Adrenal gland (tissue), 5 donors: ENCODE results near the gene NUP133.

Source experiments
- CTCF ChIP-seq, 6 experiments: fragments of 450-650 bp in 4 of 6; fragments of 200-600 bp in 2 of 6; sonication (generic) in 1 of 6; IDR thresholded peaks; 1 replicate in 5 of 6; 2 replicates in 1 of 6; pipeline versions ENCODE4 v1.5.1 to v1.8.0; 2016 to 2021; ENCODE audit warnings: antibody characterized with exemption in 6 of 6, mild to moderate bottlenecking in 2 of 6, moderate library complexity in 1 of 6
- POLR2A ChIP-seq, 2 donors: fragments of 450-650 bp; IDR thresholded peaks; one replicate each; pipeline ENCODE4 v1.6.1; 2017; ENCODE audit warnings: antibody characterized with exemption in 2 of 2, mild to moderate bottlenecking in 2 of 2, moderate library complexity in 1 of 2
- donor health status: DM: no; HTN: no; CAD: no.

- TF ChIP-seq CTCF (IDR thresholded peaks at IDR 0.05) = no peak
- no peak for TF ChIP-seq POLR2A (IDR thresholded peaks at IDR 0.05)
Measured at GRCh38 chr1:229478852-229479251, 29.3 kb downstream of the NUP133 start.
